ENCODE data around the gene SHE.

SHE gene

GRCh38 chr1:154502066-154502743, at the start of gene SHE, which contains the start of gene TDRD10:
Gene SHE (minus strand): TSS chr1:154502412. CDS start chr1:154502026, 386 bp downstream.
Gene TDRD10 (plus strand): TSS chr1:154502219. CDS start chr1:154506904, 4,685 bp downstream.
- Histone ChIP-seq H3K9ac (ENCODE audit: low read depth in 1 of 2, low read length in 2 of 2) (peak within 1 kb of the TSS; percentile 9 to 18), H3K36me3 (ENCODE audit: control insufficient read depth in 1 of 2, insufficient read depth in 2 of 2, low read length in 2 of 2) (no peaks in the 10 kb centered on the region), H3K4me3 (ENCODE audit: low read depth in 1 of 2, low read length in 2 of 2) (peak within 1 kb of the TSS; percentile 42 to 62), H3K27me3 (ENCODE audit: control insufficient read depth in 1 of 2, insufficient read depth in 2 of 2, low read length in 2 of 2) (peaks cover 32 to 35% of the 10 kb centered on the region in 2 donors), H3K4me1 (ENCODE audit: control insufficient read depth in 1 of 2, insufficient read depth in 2 of 2, low read length in 2 of 2) (no peaks in the 10 kb centered on the region), H3K9me3 (ENCODE audit: control insufficient read depth in 1 of 2, low read length in 2 of 2) (no peaks in the 10 kb centered on the region), H3K27ac (ENCODE audit: low read depth, low read length) (no peak within 1 kb of the TSS)

GRCh38 chr1:154551474-154551873, 49.3 kb upstream of the SHE start:
- peaks cover 34 to 41% of the 10 kb centered on the region in 2 donors for H3K4me1 ChIP-seq (ENCODE audit: control insufficient read depth in 1 of 2, insufficient read depth in 2 of 2, low read length in 2 of 2)
- H3K4me3 ChIP-seq (ENCODE audit: low read depth in 1 of 2, low read length in 2 of 2): no peak overlapping the region

GRCh38 chr1:154550657-154551056, 48.4 kb upstream of the SHE start:
- H3K27me3 ChIP-seq (ENCODE audit: control insufficient read depth in 1 of 2, insufficient read depth in 2 of 2, low read length in 2 of 2): no peaks in the 10 kb centered on the region
- H3K36me3 ChIP-seq (ENCODE audit: control insufficient read depth in 1 of 2, insufficient read depth in 2 of 2, low read length in 2 of 2): peaks cover 60 to 68% of the 10 kb centered on the region in 2 donors
- no peak overlapping the region for H3K9ac ChIP-seq (ENCODE audit: low read depth in 1 of 2, low read length in 2 of 2)
- H3K4me1 ChIP-seq (ENCODE audit: control insufficient read depth in 1 of 2, insufficient read depth in 2 of 2, low read length in 2 of 2): peaks cover 28 to 37% of the 10 kb centered on the region in 2 donors
- H3K4me3 ChIP-seq (ENCODE audit: low read depth in 1 of 2, low read length in 2 of 2): no peak overlapping the region
- H3K9me3 ChIP-seq (ENCODE audit: control insufficient read depth in 1 of 2, low read length in 2 of 2): no peaks in the 10 kb centered on the region
- H3K27ac ChIP-seq (ENCODE audit: low read depth, low read length): no peak overlapping the region

More at GRCh38 chr1:154551474-154551873, 49.3 kb upstream of the SHE start:
- Histone ChIP-seq H3K36me3 (ENCODE audit: control insufficient read depth in 1 of 2, insufficient read depth in 2 of 2, low read length in 2 of 2) (peaks cover 62 to 72% of the 10 kb centered on the region in 2 donors), H3K27ac (ENCODE audit: low read depth, low read length) (no peak overlapping the region), H3K9me3 (ENCODE audit: control insufficient read depth in 1 of 2, low read length in 2 of 2) (no peaks in the 10 kb centered on the region), H3K27me3 (ENCODE audit: control insufficient read depth in 1 of 2, insufficient read depth in 2 of 2, low read length in 2 of 2) (no peaks in the 10 kb centered on the region), H3K9ac (ENCODE audit: low read depth in 1 of 2, low read length in 2 of 2) (no peak overlapping the region)

GRCh38 chr1:154550070-154550469, 47.9 kb upstream of the SHE start:
- Histone ChIP-seq H3K4me1 (ENCODE audit: control insufficient read depth in 1 of 2, insufficient read depth in 2 of 2, low read length in 2 of 2) (peaks cover 28 to 37% of the 10 kb centered on the region in 2 donors), H3K4me3 (ENCODE audit: low read depth in 1 of 2, low read length in 2 of 2) (no peak overlapping the region), H3K27me3 (ENCODE audit: control insufficient read depth in 1 of 2, insufficient read depth in 2 of 2, low read length in 2 of 2) (no peaks in the 10 kb centered on the region), H3K9ac (ENCODE audit: low read depth in 1 of 2, low read length in 2 of 2) (no peak overlapping the region), H3K27ac (ENCODE audit: low read depth, low read length) (no peak overlapping the region), H3K9me3 (ENCODE audit: control insufficient read depth in 1 of 2, low read length in 2 of 2) (no peaks in the 10 kb centered on the region), H3K36me3 (ENCODE audit: control insufficient read depth in 1 of 2, insufficient read depth in 2 of 2, low read length in 2 of 2) (peaks cover 54 to 63% of the 10 kb centered on the region in 2 donors)

GRCh38 chr1:154549202-154549770, 47.1 kb upstream of the SHE start:
- H3K27ac ChIP-seq (ENCODE audit: low read depth, low read length): no peak overlapping the region

GRCh38 chr1:154548028-154548427, 45.8 kb upstream of the SHE start:
- Histone ChIP-seq H3K36me3 (ENCODE audit: control insufficient read depth in 1 of 2, insufficient read depth in 2 of 2, low read length in 2 of 2) (peaks cover 39 to 42% of the 10 kb centered on the region in 2 donors), H3K9ac (ENCODE audit: low read depth in 1 of 2, low read length in 2 of 2) (no peak overlapping the region), H3K4me1 (ENCODE audit: control insufficient read depth in 1 of 2, insufficient read depth in 2 of 2, low read length in 2 of 2) (peaks cover 28 to 37% of the 10 kb centered on the region in 2 donors), H3K9me3 (ENCODE audit: control insufficient read depth in 1 of 2, low read length in 2 of 2) (no peaks in the 10 kb centered on the region), H3K4me3 (ENCODE audit: low read depth in 1 of 2, low read length in 2 of 2) (no peak overlapping the region), H3K27me3 (ENCODE audit: control insufficient read depth in 1 of 2, insufficient read depth in 2 of 2, low read length in 2 of 2) (peaks cover 0 to 4% of the 10 kb centered on the region in 2 donors), H3K27ac (ENCODE audit: low read depth, low read length) (no peak overlapping the region)

More at GRCh38 chr1:154549202-154549770, 47.1 kb upstream of the SHE start:
- Histone ChIP-seq H3K9me3 (ENCODE audit: control insufficient read depth in 1 of 2, low read length in 2 of 2) (no peaks in the 10 kb centered on the region), H3K27me3 (ENCODE audit: control insufficient read depth in 1 of 2, insufficient read depth in 2 of 2, low read length in 2 of 2) (no peaks in the 10 kb centered on the region), H3K9ac (ENCODE audit: low read depth in 1 of 2, low read length in 2 of 2) (no peak overlapping the region), H3K4me1 (ENCODE audit: control insufficient read depth in 1 of 2, insufficient read depth in 2 of 2, low read length in 2 of 2) (peaks cover 28 to 37% of the 10 kb centered on the region in 2 donors), H3K36me3 (ENCODE audit: control insufficient read depth in 1 of 2, insufficient read depth in 2 of 2, low read length in 2 of 2) (peaks cover 46 to 55% of the 10 kb centered on the region in 2 donors), H3K4me3 (ENCODE audit: low read depth in 1 of 2, low read length in 2 of 2) (no peak overlapping the region)

- H3K9ac ChIP-seq (ENCODE audit: low read depth in 1 of 2, low read length in 2 of 2): no peak overlapping the region
- peaks cover 28 to 37% of the 10 kb centered on the region in 2 donors for H3K4me1 ChIP-seq (ENCODE audit: control insufficient read depth in 1 of 2, insufficient read depth in 2 of 2, low read length in 2 of 2)
- H3K27me3 ChIP-seq (ENCODE audit: control insufficient read depth in 1 of 2, insufficient read depth in 2 of 2, low read length in 2 of 2): peaks cover 0 to 4% of the 10 kb centered on the region in 2 donors
- H3K9me3 ChIP-seq (ENCODE audit: control insufficient read depth in 1 of 2, low read length in 2 of 2): no peaks in the 10 kb centered on the region
- no peak overlapping the region for H3K4me3 ChIP-seq (ENCODE audit: low read depth in 1 of 2, low read length in 2 of 2)
- no peak overlapping the region for H3K27ac ChIP-seq (ENCODE audit: low read depth, low read length)
- peaks cover 31 to 34% of the 10 kb centered on the region in 2 donors for H3K36me3 ChIP-seq (ENCODE audit: control insufficient read depth in 1 of 2, insufficient read depth in 2 of 2, low read length in 2 of 2)
Measured at GRCh38 chr1:154547105-154547732, 45.0 kb upstream of the SHE start.

GRCh38 chr1:154546264-154547063, 44.3 kb upstream of the SHE start:
- Histone ChIP-seq H3K36me3 (ENCODE audit: control insufficient read depth in 1 of 2, insufficient read depth in 2 of 2, low read length in 2 of 2) (peaks cover 24 to 26% of the 10 kb centered on the region in 2 donors), H3K27me3 (ENCODE audit: control insufficient read depth in 1 of 2, insufficient read depth in 2 of 2, low read length in 2 of 2) (peaks cover 0 to 4% of the 10 kb centered on the region in 2 donors), H3K9me3 (ENCODE audit: control insufficient read depth in 1 of 2, low read length in 2 of 2) (no peaks in the 10 kb centered on the region), H3K4me1 (ENCODE audit: control insufficient read depth in 1 of 2, insufficient read depth in 2 of 2, low read length in 2 of 2) (peaks cover 23 to 36% of the 10 kb centered on the region in 2 donors), H3K4me3 (ENCODE audit: low read depth in 1 of 2, low read length in 2 of 2) (no peak overlapping the region), H3K27ac (ENCODE audit: low read depth, low read length) (no peak overlapping the region), H3K9ac (ENCODE audit: low read depth in 1 of 2, low read length in 2 of 2) (no peak overlapping the region)

GRCh38 chr1:154541231-154541630, 39.0 kb upstream of the SHE start:
- Histone ChIP-seq H3K27ac (ENCODE audit: low read depth, low read length) (no peak overlapping the region), H3K4me1 (ENCODE audit: control insufficient read depth in 1 of 2, insufficient read depth in 2 of 2, low read length in 2 of 2) (no peaks in the 10 kb centered on the region), H3K9ac (ENCODE audit: low read depth in 1 of 2, low read length in 2 of 2) (no peak overlapping the region), H3K9me3 (ENCODE audit: control insufficient read depth in 1 of 2, low read length in 2 of 2) (no peaks in the 10 kb centered on the region), H3K27me3 (ENCODE audit: control insufficient read depth in 1 of 2, insufficient read depth in 2 of 2, low read length in 2 of 2) (peaks cover 4 to 5% of the 10 kb centered on the region in 2 donors), H3K4me3 (ENCODE audit: low read depth in 1 of 2, low read length in 2 of 2) (no peak overlapping the region), H3K36me3 (ENCODE audit: control insufficient read depth in 1 of 2, insufficient read depth in 2 of 2, low read length in 2 of 2) (no peaks in the 10 kb centered on the region)

Data from duodenal mucosa (tissue), 2 donors.